H9 (cell line): ENCODE results near the gene VIPR1. TPM values are rescaled to one million over a fixed set of nuclear protein-coding genes. Genes with fewer than 3 reads are reported as not detected.

Experiments used
- DNase-seq: peaks from one replicate; pipeline ENCODE4 v3.0.0-alpha.2; 2017
- H2AFZ ChIP-seq: one replicate; pipeline ENCODE4 v1.6.1; 2013; ENCODE audit warnings: mild to moderate bottlenecking, low read length, control low read depth, moderate library complexity
- H2AK5ac ChIP-seq: 2 replicates; pipeline ENCODE4 v1.6.1; 2013; ENCODE audit warnings: low read length, control low read depth, mixed read lengths; ENCODE audit not compliant: insufficient read length
- H2BK120ac ChIP-seq: one replicate; pipeline ENCODE4 v1.6.1; 2013; ENCODE audit warnings: low read depth, mild to moderate bottlenecking, low read length, control low read depth, inconsistent platforms; ENCODE audit not compliant: poor library complexity, severe bottlenecking
- H2BK12ac ChIP-seq: 2 replicates; pipeline ENCODE4 v1.6.1; 2013; ENCODE audit warnings: low read length, control low read depth, mixed read lengths, low read depth; ENCODE audit not compliant: insufficient read length
- H2BK15ac ChIP-seq: 2 replicates; pipeline ENCODE4 v1.6.1; 2013; ENCODE audit warnings: low read depth, low read length, control low read depth
- H2BK20ac ChIP-seq: one replicate; pipeline ENCODE4 v1.6.1; 2013; ENCODE audit warnings: low read depth, mild to moderate bottlenecking, low read length, control low read depth, inconsistent platforms; ENCODE audit not compliant: poor library complexity, severe bottlenecking
- H2BK5ac ChIP-seq: 2 replicates; pipeline ENCODE4 v1.6.1; 2013; ENCODE audit warnings: low read length, control low read depth, mixed read lengths; ENCODE audit not compliant: insufficient read length
- H3K14ac ChIP-seq: 2 replicates; pipeline ENCODE4 v1.6.1; 2013; ENCODE audit warnings: low read length, control low read depth; ENCODE audit not compliant: insufficient read depth
- H3K18ac ChIP-seq: 2 replicates; pipeline ENCODE4 v1.6.1; 2013; ENCODE audit warnings: low read depth, mild to moderate bottlenecking, mixed read lengths, low read length, control low read depth; ENCODE audit not compliant: insufficient read length
- H3K23ac ChIP-seq: 2 replicates; pipeline ENCODE4 v1.6.1; 2013; ENCODE audit warnings: low read length, control low read depth, mixed read lengths, low read depth; ENCODE audit not compliant: insufficient read length
- H3K23me2 ChIP-seq: 2 replicates; pipeline ENCODE4 v1.6.1; 2013; ENCODE audit warnings: low read depth, mild to moderate bottlenecking, mixed read lengths, low read length, control low read depth; ENCODE audit not compliant: insufficient read length, poor library complexity, severe bottlenecking
- H3K27ac ChIP-seq: 2 replicates; pipeline ENCODE4 v1.5.1; 2013; ENCODE audit warnings: low read length, control low read depth, mixed read lengths, low read depth; ENCODE audit not compliant: insufficient read length
- H3K27me3 ChIP-seq: 2 replicates; pipeline ENCODE4 v1.6.1; 2013; ENCODE audit warnings: low read length, control low read depth, inconsistent platforms; ENCODE audit not compliant: insufficient read depth
- H3K4ac ChIP-seq: 2 replicates; pipeline ENCODE4 v1.6.1; 2013; ENCODE audit warnings: low read depth, mild to moderate bottlenecking, control low read depth, inconsistent platforms, low read length, moderate library complexity
- H3K4me1 ChIP-seq: 2 replicates; pipeline ENCODE4 v1.6.1; 2013; ENCODE audit warnings: low read length, control low read depth, inconsistent platforms; ENCODE audit not compliant: insufficient read depth
- H3K4me2 ChIP-seq: 2 replicates; pipeline ENCODE4 v1.6.1; 2013; ENCODE audit warnings: low read length, control low read depth, mixed read lengths; ENCODE audit not compliant: insufficient read length, insufficient read depth
- H3K56ac ChIP-seq: 2 replicates; pipeline ENCODE4 v1.6.1; 2013; ENCODE audit warnings: low read depth, mild to moderate bottlenecking, mixed read lengths, low read length, control low read depth; ENCODE audit not compliant: insufficient read length
- H3K79me1 ChIP-seq: 2 replicates; pipeline ENCODE4 v1.6.1; 2013; ENCODE audit warnings: low read depth, mild to moderate bottlenecking, moderate library complexity, low read length, control low read depth, inconsistent platforms; ENCODE audit not compliant: insufficient read depth, poor library complexity, severe bottlenecking
- H3K79me2 ChIP-seq: 2 replicates; pipeline ENCODE4 v1.6.1; 2013; ENCODE audit warnings: low read length, control low read depth, inconsistent platforms; ENCODE audit not compliant: insufficient read depth
- H3K9ac ChIP-seq: 2 replicates; pipeline ENCODE4 v1.6.1; 2013; ENCODE audit warnings: low read length, control low read depth, mixed read lengths; ENCODE audit not compliant: insufficient read length; ENCODE audit errors: extremely low read depth
- H3K9me3 ChIP-seq: one replicate; pipeline ENCODE4 v1.6.1; 2013; ENCODE audit warnings: low read depth, low read length, inconsistent platforms; ENCODE audit not compliant: control insufficient read depth
- H3T11ph ChIP-seq: one replicate; pipeline ENCODE4 v1.6.1; 2013; ENCODE audit warnings: mild to moderate bottlenecking, low read length, control low read depth, inconsistent platforms
- H4K20me1 ChIP-seq: one replicate; pipeline ENCODE4 v1.6.1; 2013; ENCODE audit not compliant: control insufficient read depth, insufficient read length, insufficient read depth
- H4K5ac ChIP-seq: 2 replicates; pipeline ENCODE4 v1.6.1; 2013; ENCODE audit warnings: low read depth, mild to moderate bottlenecking, mixed read lengths, low read length, control low read depth; ENCODE audit not compliant: insufficient read length
- H4K8ac ChIP-seq: replicated peaks from 2 replicates; pipeline ENCODE4 v1.6.1; 2013; ENCODE audit warnings: low read length, control low read depth, mixed read lengths, low read depth; ENCODE audit not compliant: insufficient read length
- H4K91ac ChIP-seq: 2 replicates; pipeline ENCODE4 v1.6.1; 2013; ENCODE audit warnings: low read depth, mild to moderate bottlenecking, moderate library complexity, mixed read lengths, low read length, control low read depth; ENCODE audit not compliant: insufficient read length
- H3K27ac Mint-ChIP-seq, 3 experiments: 2 replicates in 2 of 3; 3 replicates in 1 of 3; pipeline ENCODE4 v1.8.0; 2020 to 2021; ENCODE audit warnings: mixed read lengths in 3 of 3, mild to moderate bottlenecking in 1 of 3, moderate library complexity in 1 of 3
- H3K27me3 Mint-ChIP-seq: 2 replicates; pipeline ENCODE4 v1.8.0; 2021; ENCODE audit warnings: low read depth, mild to moderate bottlenecking, moderate library complexity, mixed read lengths
- H3K36me3 Mint-ChIP-seq, 3 experiments: 2 replicates in 2 of 3; 3 replicates in 1 of 3; pipeline ENCODE4 v1.8.0; 2020 to 2021; ENCODE audit warnings: low read depth in 3 of 3, mixed read lengths in 3 of 3; ENCODE audit not compliant: insufficient read depth in 1 of 3
- H3K4me1 Mint-ChIP-seq, 2 experiments: 2 replicates each; pipeline ENCODE4 v1.8.0; 2020; ENCODE audit warnings: mixed read lengths in 2 of 2
- H3K4me3 Mint-ChIP-seq, 2 experiments: 2 replicates in 1 of 2; 3 replicates in 1 of 2; pipeline ENCODE4 v1.8.0; 2020 to 2021; ENCODE audit warnings: mild to moderate bottlenecking in 2 of 2, mixed read lengths in 2 of 2, moderate library complexity in 1 of 2
- H3K9me3 Mint-ChIP-seq, 2 experiments: 2 replicates in 1 of 2; 3 replicates in 1 of 2; pipeline ENCODE4 v1.8.0; 2020; ENCODE audit warnings: mild to moderate bottlenecking in 2 of 2, mixed read lengths in 2 of 2, moderate library complexity in 1 of 2
- CTCF ChIP-seq: fragments of 200-600 bp; sonication (generic); conservative IDR thresholded peaks from 3 replicates; pipeline ENCODE4 v1.8.0; 2021; ENCODE audit warnings: antibody characterized with exemption, mild to moderate bottlenecking
- WGBS: extraction: QIAGEN DNeasy Blood & Tissue Kit; methylation state at CpG from one replicate; pipeline ENCODE4 v1.1.7; 2013; ENCODE audit warnings: missing lambda C conversion rate, low lambda C conversion rate, mixed read lengths; ENCODE audit not compliant: insufficient read length; ENCODE audit errors: extremely low coverage; 5-methylcytosine and 5-hydroxymethylcytosine counted together
- total RNA-seq: library from RNA; stranded (reverse); gene quantifications from 2 replicates; pipeline ENCODE4 v1.2.1, GENCODE V29; 2021

Gene VIPR1
- total RNA-seq, 1 experiment from 2014 or later, result 6.5 TPM

- Mint-ChIP-seq H3K4me3 (peak overlapping the region in 1 of 2 experiments; percentile 15; a peak in 2 of 5 replicates), H3K27me3 (peaks cover 52% of the 10 kb centered on the region)
- H3K9ac ChIP-seq, result no peak overlapping the region
Observed at GRCh38 chr3:42497009-42497731, 5.3 kb upstream of the VIPR1 start.

More at GRCh38 chr3:42497009-42497731, 5.3 kb upstream of the VIPR1 start:
- no peak overlapping the region for H3K56ac ChIP-seq
- peaks cover 11% of the 10 kb centered on the region; the same call in 1 of the 2 replicates for H3K27me3 ChIP-seq
- no peak overlapping the region for H2BK5ac ChIP-seq
- H2AK5ac ChIP-seq, result no peak overlapping the region
- H3K4me2 ChIP-seq, result no peak overlapping the region
- H3T11ph ChIP-seq, result no peak overlapping the region
- no peak overlapping the region for H2AFZ ChIP-seq
- H3K27ac Mint-ChIP-seq, result peak overlapping the region; percentile 29 to 67 (median 59); a peak in 3 of 7 replicates
- H3K4me1 ChIP-seq, result no peaks in the 10 kb centered on the region
- no peak overlapping the region for H2BK15ac ChIP-seq
- H3K79me2 ChIP-seq, result no peaks in the 10 kb centered on the region
- WGBS, result no CpG with 5 or more reads among the region's 13 CpGs
- H4K91ac ChIP-seq, result no peak overlapping the region
- H2BK20ac ChIP-seq, result no peak overlapping the region
- H3K14ac ChIP-seq, result no peak overlapping the region
- H4K5ac ChIP-seq, result no peak overlapping the region
- H3K18ac ChIP-seq, result no peak overlapping the region
- no peak overlapping the region for H3K4ac ChIP-seq
- no peaks in the 10 kb centered on the region for H3K9me3 ChIP-seq
- H3K79me1 ChIP-seq, result no peaks in the 10 kb centered on the region
- no peak overlapping the region for H3K23ac ChIP-seq
- H3K23me2 ChIP-seq, result peaks cover 15% of the 10 kb centered on the region
- no peak for TF ChIP-seq CTCF
- H3K4me1 Mint-ChIP-seq, result peaks cover 29 to 36% of the 10 kb centered on the region in 2 experiments
- no peak overlapping the region for H2BK12ac ChIP-seq
- no peaks in the 10 kb centered on the region for H3K9me3 Mint-ChIP-seq
- H2BK120ac ChIP-seq, result no peak overlapping the region
- peak; percentile 80 for DNase-seq
- H3K36me3 Mint-ChIP-seq, result no peaks in the 10 kb centered on the region
- no peak overlapping the region for H3K27ac ChIP-seq
- H4K20me1 ChIP-seq, result no peaks in the 10 kb centered on the region
- H4K8ac ChIP-seq, result no peak overlapping the region
